HCT116 (cell line): ENCODE results near the gene LSP1. TPM values are rescaled to one million over a fixed set of nuclear protein-coding genes. Genes with fewer than 3 reads are reported as not detected.
A peak's percentile ranks its signal among the peaks of the same experiment; 100 is the strongest.

Experiments
- ATAC-seq: fragments of 200-7000 bp; cut with Tn5 transposase; 2 replicates; pipeline ENCODE4 v1.9.1; 2020; ENCODE audit warnings: mild to moderate bottlenecking, moderate library complexity
- BruUV-seq: library from RNA; stranded (reverse); fragments of 400-500 nt; replicated peaks from 2 replicates; lab custom pipeline; 2021; lab: Mats Ljungman, UMichigan
- CTCF ChIA-PET: fragments of 300-600 bp; sonication (Branson Sonifier 250); formaldehyde crosslinking; loops from one replicate; lab custom pipeline; 2021; ENCODE audit warnings: antibody characterized with exemption; lab: Charles Lee
- POLR2A ChIA-PET: fragments of 300-600, 350-600 bp; sonication (Branson Sonifier 250); formaldehyde crosslinking; loops from one replicate; lab custom pipeline; 2021; ENCODE audit warnings: antibody characterized with exemption; lab: Charles Lee
- RAD21 ChIA-PET, 2 experiments: fragments of 300-600 bp; sonication (Branson Sonifier 250); formaldehyde crosslinking; loops; one replicate each; lab custom pipeline; 2023; ENCODE audit warnings: low total read pairs in 2 of 2; ENCODE audit not compliant: uncharacterized antibody in 2 of 2, unreplicated experiment in 2 of 2, low non-redundant PET in 1 of 2; lab: Charles Lee
- DNase-seq: peaks from one replicate; pipeline ENCODE4 v3.0.0-alpha.2; 2010; ENCODE audit warnings: low read depth, low spot score
- H2AFZ ChIP-seq: fragments of 200-600 bp; shearing (Covaris generic), sonication (generic); 2 replicates; pipeline ENCODE4 v1.6.1; 2017; ENCODE audit warnings: low read depth, mixed run types, mixed read lengths, antibody characterized with exemption, low read length; ENCODE audit not compliant: poor library complexity, severe bottlenecking
- H3K27ac ChIP-seq: 2 replicates; pipeline ENCODE4 v1.5.1; 2012; ENCODE audit warnings: low read depth, low read length
- H3K27me3 ChIP-seq: fragments of 200-600 bp; sonication (generic); 2 replicates; pipeline ENCODE4 v1.6.1; 2016; ENCODE audit warnings: mixed run types, low read length, mixed read lengths; ENCODE audit not compliant: insufficient read depth
- H3K36me3 ChIP-seq, 2 experiments: fragments of 200-500 bp in 1 of 2; fragments of 200-600 bp in 1 of 2; sonication (Bioruptor generic) in 1 of 2; sonication (generic) in 1 of 2; 2 replicates each; pipeline versions ENCODE4 v1.5.1 to v1.6.1; 2014 to 2016; ENCODE audit warnings: low read length in 2 of 2, inconsistent platforms in 1 of 2, mixed read lengths in 1 of 2, mixed run types in 1 of 2; ENCODE audit not compliant: insufficient read depth in 2 of 2, control insufficient read depth in 1 of 2
- H3K4me1 ChIP-seq, 2 experiments: fragments of 200-600 bp in 1 of 2; sonication (generic) in 1 of 2; 2 replicates each; pipeline versions ENCODE4 v1.5.1 to v1.6.1; 2012 to 2017; ENCODE audit warnings: low read length in 2 of 2, inconsistent platforms in 1 of 2, mild to moderate bottlenecking in 1 of 2, mixed read lengths in 1 of 2, mixed run types in 1 of 2, moderate library complexity in 1 of 2; ENCODE audit not compliant: insufficient read depth in 2 of 2, control insufficient read depth in 1 of 2
- H3K4me2 ChIP-seq: fragments of 200-600 bp; sonication (generic); 2 replicates; pipeline ENCODE4 v1.6.1; 2017; ENCODE audit warnings: mixed run types, low read length, mixed read lengths
- H3K4me3 ChIP-seq, 2 experiments: fragments of 200-600 bp in 1 of 2; sonication (generic) in 1 of 2; replicated peaks in 1 of 2; 2 replicates each; pipeline ENCODE4 v1.5.1; 2011 to 2016; ENCODE audit warnings: low read length in 2 of 2, control low read depth in 1 of 2, low read depth in 1 of 2, mild to moderate bottlenecking in 1 of 2, mixed read lengths in 1 of 2, mixed run types in 1 of 2
- H3K79me2 ChIP-seq: fragments of 200-600 bp; sonication (generic); 2 replicates; pipeline ENCODE4 v1.6.1; 2017; ENCODE audit warnings: mild to moderate bottlenecking, mixed run types, low read length, moderate library complexity, mixed read lengths; ENCODE audit not compliant: insufficient read depth
- H3K9ac ChIP-seq: fragments of 200-600 bp; sonication (generic); 2 replicates; pipeline ENCODE4 v1.6.1; 2016; ENCODE audit warnings: low read length, mixed read lengths
- H3K9me2 ChIP-seq: fragments of 200-600 bp; sonication (generic), shearing (Covaris generic); 2 replicates; pipeline ENCODE4 v1.6.1; 2017; ENCODE audit warnings: mixed run types, mild to moderate bottlenecking, moderate library complexity; ENCODE audit not compliant: insufficient read depth
- H3K9me3 ChIP-seq, 2 experiments: fragments of 200-500 bp in 1 of 2; fragments of 200-600 bp in 1 of 2; sonication (Bioruptor generic) in 1 of 2; sonication (generic) in 1 of 2; 2 replicates each; pipeline ENCODE4 v1.6.1; 2014 to 2017; ENCODE audit warnings: low read length in 2 of 2, mixed read lengths in 2 of 2, inconsistent platforms in 1 of 2, low read depth in 1 of 2, mild to moderate bottlenecking in 1 of 2, mixed run types in 1 of 2, moderate library complexity in 1 of 2; ENCODE audit not compliant: control insufficient read depth in 1 of 2, insufficient read depth in 1 of 2
- H4K20me1 ChIP-seq: fragments of 200-600 bp; sonication (generic), shearing (Covaris generic); 2 replicates; pipeline ENCODE4 v1.6.1; 2017; ENCODE audit warnings: mixed run types, mild to moderate bottlenecking, moderate library complexity; ENCODE audit not compliant: insufficient read depth
- EZH2phosphoT487 ChIP-seq: fragments of 200-600 bp; IDR thresholded peaks from 2 replicates; pipeline ENCODE4 v1.6.1; 2018; ENCODE audit warnings: antibody characterized with exemption, borderline replicate concordance
- JUND ChIP-seq: IDR thresholded peaks from 2 replicates; pipeline ENCODE4 v1.6.1; 2012
- POLR2A ChIP-seq: IDR thresholded peaks from 2 replicates; pipeline ENCODE4 v1.7.0; 2011; ENCODE audit warnings: borderline replicate concordance; ENCODE audit not compliant: insufficient read depth, insufficient read length; ENCODE audit errors: extremely low read depth
- RAD21 ChIP-seq: IDR thresholded peaks from 2 replicates; pipeline ENCODE4 v1.6.1; 2012; ENCODE audit warnings: low read depth, mild to moderate bottlenecking
- SP1 ChIP-seq: IDR thresholded peaks from 2 replicates; pipeline ENCODE4 v1.6.1; 2012; ENCODE audit warnings: low read depth
- SRF ChIP-seq: IDR thresholded peaks from 2 replicates; pipeline ENCODE4 v1.6.1; 2012; ENCODE audit warnings: low read depth
- TCF7L2 ChIP-seq: IDR thresholded peaks from 2 replicates; pipeline ENCODE4 v1.7.0; 2011; ENCODE audit warnings: borderline replicate concordance, inconsistent platforms; ENCODE audit not compliant: insufficient read depth, insufficient read length; ENCODE audit errors: extremely low read depth
- ZNF274 ChIP-seq: fragments of 200-500 bp; sonication (Bioruptor generic); IDR thresholded peaks from 2 replicates; pipeline ENCODE4 v1.6.1; 2014; ENCODE audit warnings: mild to moderate bottlenecking, low read depth, low read length, inconsistent platforms
- intact Hi-C: fragments of 100-400 bp; cut with micrococcal nuclease; formaldehyde crosslinking; loops from 2 replicates; pipeline ENCODE4 v1.10.0; 2022
- total RNA-seq: library from RNA; stranded (reverse); gene quantifications from one replicate; pipeline ENCODE4 v1.2.1, GENCODE V29; 2021; ENCODE audit not compliant: unreplicated experiment
- TF ChIP-seq, protein P1 (sequence below): IDR thresholded peaks from 2 replicates; pipeline ENCODE4 v1.6.1; 2012

The LSP1 gene
- total RNA-seq, 1 experiment from 2014 or later = 1.3 TPM

DNA sequence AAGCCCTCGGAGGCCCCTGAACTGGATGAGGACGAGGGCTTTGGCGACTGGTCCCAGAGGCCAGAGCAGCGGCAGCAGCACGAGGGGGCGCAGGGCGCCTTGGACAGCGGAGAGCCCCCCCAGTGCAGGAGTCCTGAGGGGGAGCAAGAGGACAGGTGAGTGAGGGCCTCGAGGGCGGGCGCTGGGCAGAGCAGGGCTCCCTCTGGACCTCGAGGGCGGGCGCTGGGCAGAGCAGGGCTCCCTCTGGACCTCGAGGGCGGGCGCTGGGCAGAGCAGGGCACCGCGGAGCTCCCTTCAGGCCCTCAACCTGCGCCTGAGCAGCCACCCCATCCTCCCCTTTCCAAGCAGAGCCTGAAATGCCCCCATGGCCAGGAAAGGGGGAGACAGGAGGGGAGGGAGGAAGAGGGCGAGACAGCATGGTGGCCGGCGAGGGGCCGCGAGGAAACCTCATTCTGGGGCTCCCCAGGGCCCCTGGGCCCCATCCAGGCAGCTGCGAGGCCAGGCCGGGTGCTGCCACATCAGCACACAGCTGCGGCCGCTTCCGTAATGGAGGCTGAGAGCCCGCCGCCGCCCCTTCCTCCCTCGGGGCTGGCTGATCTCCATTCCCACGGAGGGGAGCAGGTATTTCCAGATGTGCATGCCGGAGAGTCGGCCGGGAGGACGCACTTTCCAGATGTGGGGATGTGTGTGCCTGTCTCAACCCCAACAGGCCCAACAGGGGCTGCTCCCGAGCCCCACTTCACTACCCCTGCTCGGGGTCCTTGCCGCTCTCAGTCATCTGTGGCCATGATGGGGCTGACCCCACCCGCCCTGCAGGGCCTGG, 28.8 kb downstream of the LSP1 start:
- DNase-seq (no peak), ATAC-seq (peak; percentile 18)
- intact Hi-C loops = loop anchor here (1.0 to 5.0 kb wide), 3 partner anchors 36 to 269 kb away; partner anchors contain the start of gene TNNT3
- H3K4me1 ChIP-seq = peaks cover 0 to 1% of the 10 kb centered on the region in 2 experiments; a peak in 1 of 4 replicates
- no peaks in the 10 kb centered on the region for H3K79me2 ChIP-seq
- H3K4me3 ChIP-seq = no peak overlapping the region
- H3K27me3 ChIP-seq = 0 out of 2 replicates have a peak, but pooled peaks cover 4% of the 10 kb centered on the region
- POLR2A ChIA-PET = interaction anchor here (0.6 to 1.3 kb wide), 2 partner anchors 269 to 270 kb away, joined by 3 to 5 read pairs; no protein-coding TSS in a partner anchor
- H3K9me3 ChIP-seq = no peaks in the 10 kb centered on the region
- H3K27ac ChIP-seq = no peak overlapping the region
- no peak overlapping the region for H2AFZ ChIP-seq
- H3K9me2 ChIP-seq = no peaks in the 10 kb centered on the region
- H3K36me3 ChIP-seq = no peaks in the 10 kb centered on the region
- TF ChIP-seq EZH2phosphoT487 (no peak), SP1 (no peak), TCF7L2 (no peak), POLR2A (no peak), SRF (no peak), ZNF274 (no peak), RAD21 (no peak), JUND (no peak)
- TF ChIP-seq, protein P1, sequence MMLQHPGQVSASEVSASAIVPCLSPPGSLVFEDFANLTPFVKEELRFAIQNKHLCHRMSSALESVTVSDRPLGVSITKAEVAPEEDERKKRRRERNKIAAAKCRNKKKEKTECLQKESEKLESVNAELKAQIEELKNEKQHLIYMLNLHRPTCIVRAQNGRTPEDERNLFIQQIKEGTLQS = no peak
- CTCF ChIA-PET = interaction anchor here (0.5 to 2.5 kb wide), 26 partner anchors 15 to 1188 kb away, joined by 3 to 60 read pairs (median 5); partner anchors contain the start of genes H19, SYT8, TNNI2 and TNNT3
- H4K20me1 ChIP-seq = no peaks in the 10 kb centered on the region
- H3K4me2 ChIP-seq = no peak overlapping the region
- no peak overlapping the region for H3K9ac ChIP-seq
- RAD21 ChIA-PET = interaction anchor here (0.6 to 2.1 kb wide), 8 partner anchors 42 to 275 kb away, joined by 3 to 18 read pairs (median 5); no protein-coding TSS in a partner anchor
- BruUV-seq = no TSS peak
